ENCODE data around the gene COMT.
A peak's percentile ranks its signal among the peaks of the same experiment; 100 is the strongest.

Gene COMT

DNA sequence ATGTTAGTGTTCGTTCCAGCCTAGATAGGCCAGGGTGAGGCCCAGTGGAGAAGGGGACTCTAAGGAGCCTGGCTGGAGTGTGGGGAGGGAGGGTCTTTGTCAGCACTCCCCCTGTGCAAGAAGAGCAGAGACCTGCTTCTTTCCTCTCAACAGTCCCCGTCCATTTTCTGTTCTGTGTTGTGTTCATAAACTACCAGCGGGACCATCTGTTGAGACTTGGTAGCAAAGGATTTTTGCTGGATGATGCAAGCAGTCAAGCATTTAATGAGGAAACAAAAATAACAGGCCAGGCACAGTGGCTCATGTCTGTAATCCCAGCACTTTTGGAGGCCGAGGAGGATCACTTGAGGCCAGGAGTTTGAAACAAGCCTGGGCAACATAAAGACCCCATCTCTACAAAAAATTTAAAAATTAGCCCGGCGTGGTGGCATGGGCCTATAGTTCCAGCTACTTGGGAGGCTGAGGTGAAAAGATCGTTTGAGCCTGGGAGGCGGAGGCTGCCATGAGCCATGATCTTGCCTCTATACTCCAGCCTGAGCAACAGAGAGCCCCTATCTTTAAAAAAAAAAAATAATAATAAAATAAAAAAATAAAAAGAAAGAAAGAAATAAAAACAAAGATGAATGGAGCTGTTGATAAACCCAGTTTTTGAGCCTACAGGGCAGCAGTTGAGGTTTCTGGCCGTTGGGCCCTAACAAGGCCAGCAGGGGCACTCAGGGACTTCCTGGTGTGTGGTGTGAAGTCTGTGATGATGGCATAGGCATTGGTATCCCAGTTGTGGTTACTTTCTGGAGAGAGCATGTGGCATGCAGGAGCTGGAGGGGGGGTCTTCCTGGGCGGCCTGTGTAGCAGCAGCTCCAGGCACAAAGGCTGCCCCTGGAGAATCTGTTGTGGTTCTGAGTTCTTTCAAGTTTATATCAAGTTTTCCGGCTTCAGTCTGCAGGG, 1.8 kb downstream of the COMT start:
- CTCF ChIA-PET, result interaction anchor here (1.4 to 2.2 kb wide), 3 partner anchors 10 to 219 kb away, joined by 4 to 15 read pairs (median 8); partner anchors contain the start of gene GP1BB
- DNase-seq (ENCODE audit: extremely low spot score), result no peak
- POLR2A ChIA-PET, result interaction anchor here (0.9 to 2.7 kb wide), 6 partner anchors 9 to 213 kb away, joined by 3 to 16 read pairs (median 4); partner anchors contain the start of gene TRMT2A
- no peak for TF ChIP-seq ARNT (IDR thresholded peaks at IDR 0.05)
- TF ChIP-seq L3MBTL2 (conservative IDR thresholded peaks at IDR 0.05), result peak; percentile 79
- TF ChIP-seq FOXA1 (IDR thresholded peaks at IDR 0.05), result no peak

- ChIA-PET CTCF (interaction anchor here (0.6 to 1.0 kb wide), 3 partner anchors 11 to 92 kb away, joined by 3 to 6 read pairs (median 4); no protein-coding TSS in a partner anchor), POLR2A (interaction anchor here (1.1 kb wide), 1 partner anchor 8 kb away, joined by 3 read pairs; no protein-coding TSS in a partner anchor)
- TF ChIP-seq PKNOX1 (IDR thresholded peaks at IDR 0.05), result no peak
- TF ChIP-seq SP1 (IDR thresholded peaks at IDR 0.05), result no peak
- no peak for TF ChIP-seq L3MBTL2 (conservative IDR thresholded peaks at IDR 0.05)
- no peak for TF ChIP-seq CTBP1 (IDR thresholded peaks at IDR 0.05; ENCODE audit: borderline replicate concordance)
- TF ChIP-seq SUZ12 (IDR thresholded peaks at IDR 0.05), result no peak
- TF ChIP-seq ELF4 (IDR thresholded peaks at IDR 0.05), result no peak
- no peak for TF ChIP-seq HDGF (IDR thresholded peaks at IDR 0.05; ENCODE audit: borderline replicate concordance)
- TF ChIP-seq ARNT (IDR thresholded peaks at IDR 0.05), result no peak
- TF ChIP-seq FOXA1 (IDR thresholded peaks at IDR 0.05), result no peak
- no peak for TF ChIP-seq ZNF384 (IDR thresholded peaks at IDR 0.05)
- no peak for TF ChIP-seq FOXM1 (IDR thresholded peaks at IDR 0.05; ENCODE audit: borderline replicate concordance)
- TF ChIP-seq FOXK2 (IDR thresholded peaks at IDR 0.05), result no peak
- TF ChIP-seq LEF1 (IDR thresholded peaks at IDR 0.05; ENCODE audit: borderline replicate concordance), result no peak
- TF ChIP-seq TARDBP (IDR thresholded peaks at IDR 0.05), result no peak
- no peak for DNase-seq (ENCODE audit: extremely low spot score)
Observed at GRCh38 chr22:19948057-19948760, 6.6 kb downstream of the COMT start.

- POLR2A ChIA-PET, result no interaction called here
- TF ChIP-seq SP1 (IDR thresholded peaks at IDR 0.05) (no peak), FOXA1 (IDR thresholded peaks at IDR 0.05) (no peak), ZNF384 (IDR thresholded peaks at IDR 0.05) (no peak), HDGF (IDR thresholded peaks at IDR 0.05; ENCODE audit: borderline replicate concordance) (no peak), NFRKB (IDR thresholded peaks at IDR 0.05) (no peak), FOXK2 (IDR thresholded peaks at IDR 0.05) (no peak), FOXM1 (IDR thresholded peaks at IDR 0.05; ENCODE audit: borderline replicate concordance) (no peak), ELF4 (IDR thresholded peaks at IDR 0.05) (no peak), BHLHE40 (IDR thresholded peaks at IDR 0.05; ENCODE audit: borderline replicate concordance) (no peak), LEF1 (IDR thresholded peaks at IDR 0.05; ENCODE audit: borderline replicate concordance) (no peak), L3MBTL2 (conservative IDR thresholded peaks at IDR 0.05) (no peak), TARDBP (IDR thresholded peaks at IDR 0.05) (no peak), ARNT (IDR thresholded peaks at IDR 0.05) (no peak), SUZ12 (IDR thresholded peaks at IDR 0.05) (no peak), CTBP1 (IDR thresholded peaks at IDR 0.05; ENCODE audit: borderline replicate concordance) (no peak), PKNOX1 (IDR thresholded peaks at IDR 0.05) (no peak)
- CTCF ChIA-PET, result no interaction called here
- no peak for DNase-seq (ENCODE audit: extremely low spot score)
Observed at GRCh38 chr22:19951346-19951745, 9.8 kb downstream of the COMT start.

DNA sequence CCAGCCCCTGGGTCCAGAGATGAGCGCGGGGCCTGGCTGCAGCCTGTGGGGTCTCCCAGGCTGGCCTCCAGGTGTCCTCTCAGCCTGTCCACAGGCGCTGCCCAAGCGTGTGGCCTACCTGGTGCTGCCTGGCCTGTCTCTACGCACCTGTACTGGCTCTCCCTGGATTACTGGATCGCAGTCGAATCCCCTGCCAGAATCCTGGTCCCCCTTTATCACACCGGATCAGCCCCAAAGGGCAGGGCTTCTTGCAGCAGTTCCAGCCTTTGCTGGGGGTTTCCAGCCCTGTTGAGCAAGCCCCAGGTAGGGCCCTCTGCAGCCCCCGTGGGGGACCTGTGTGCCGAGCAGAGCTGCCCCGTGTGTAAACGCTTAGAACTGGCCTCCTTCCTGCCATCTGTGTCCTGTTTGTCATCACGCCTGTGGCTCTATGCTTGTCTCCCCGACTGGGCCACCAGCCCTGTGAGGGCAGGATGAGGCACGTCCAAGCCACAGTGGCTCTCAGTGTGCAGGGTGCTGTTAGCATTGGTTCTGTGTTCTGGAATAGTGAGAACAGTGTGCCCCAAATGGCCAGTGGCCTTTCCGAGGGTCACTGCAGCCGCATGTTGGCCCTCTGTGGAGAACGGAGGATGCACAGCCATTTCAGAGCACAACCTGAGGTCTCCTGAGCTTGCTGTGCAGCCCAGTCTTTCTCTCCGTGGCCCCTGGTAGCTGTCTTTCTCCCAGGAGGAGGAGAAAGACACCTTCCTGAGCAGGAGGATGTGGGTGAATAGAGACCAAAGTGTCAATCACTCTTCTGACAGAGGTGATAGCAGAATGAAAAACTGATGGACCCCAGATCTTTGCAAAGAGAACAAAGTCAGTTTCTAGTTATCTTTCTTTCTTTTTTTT, 13.9 kb downstream of the COMT start:
- ChIA-PET POLR2A (interaction anchor here (0.8 to 2.5 kb wide), 2 partner anchors 8 to 12 kb away, joined by 3 to 16 read pairs; no protein-coding TSS in a partner anchor), CTCF (no interaction called here)
- no peak for DNase-seq (ENCODE audit: extremely low spot score)
- TF ChIP-seq TARDBP (IDR thresholded peaks at IDR 0.05) (no peak), ZNF384 (IDR thresholded peaks at IDR 0.05) (peak; percentile 22), PKNOX1 (IDR thresholded peaks at IDR 0.05) (peak; percentile 66)

- ChIA-PET POLR2A (interaction anchor here (1.2 to 1.3 kb wide), 2 partner anchors 15 to 64 kb away, joined by 3 read pairs; partner anchors contain the start of genes COMT, TANGO2 and TXNRD2), CTCF (interaction anchor here (0.5 kb wide), 1 partner anchor 9 kb away, joined by 4 read pairs; no protein-coding TSS in a partner anchor)
- TF ChIP-seq ZNF384 (IDR thresholded peaks at IDR 0.05) (no peak), L3MBTL2 (conservative IDR thresholded peaks at IDR 0.05) (peak; percentile 60), NFRKB (IDR thresholded peaks at IDR 0.05) (no peak)
- no peak for DNase-seq (ENCODE audit: extremely low spot score)
Observed at GRCh38 chr22:19957445-19957844, 15.9 kb downstream of the COMT start.

All from HEK293T (cell line).